AG08395 (cell line): ENCODE measurements around the gene RIMS1.

Source experiments
- DNase-seq: peaks from one replicate; pipeline ENCODE4 v3.0.0; 2012; ENCODE audit warnings: mixed read lengths, low spot score

RIMS1 gene

GRCh38 chr6:72084992-72085569 is 198.7 kb downstream of the RIMS1 start:
- DNase-seq = peak; percentile 9

GRCh38 chr6:72094506-72094905 is 208.2 kb downstream of the RIMS1 start:
- DNase-seq = no peak

GRCh38 chr6:72102561-72102960 is 216.2 kb downstream of the RIMS1 start:
- DNase-seq = no peak

- no peak for DNase-seq
These were observed 225.3 kb downstream of the RIMS1 start for GRCh38 chr6:72111611-72112010.

GRCh38 chr6:72130327-72130726 is 244.0 kb downstream of the RIMS1 start:
- no peak for DNase-seq

- DNase-seq = no peak
These were observed 246.1 kb downstream of the RIMS1 start for GRCh38 chr6:72132427-72132826.

GRCh38 chr6:72132851-72133250 is 246.5 kb downstream of the RIMS1 start:
- DNase-seq = no peak

GRCh38 chr6:72133324-72133723 is 247.0 kb downstream of the RIMS1 start:
- DNase-seq = no peak

GRCh38 chr6:72140795-72141194 is 254.4 kb downstream of the RIMS1 start:
- peak; percentile 7 for DNase-seq

GRCh38 chr6:72149715-72150114 is 263.4 kb downstream of the RIMS1 start:
- no peak for DNase-seq

- no peak for DNase-seq
These were observed 265.4 kb downstream of the RIMS1 start for GRCh38 chr6:72151742-72152141.

GRCh38 chr6:72175916-72176315 is 289.6 kb downstream of the RIMS1 start:
- DNase-seq = no peak

- DNase-seq = peak; percentile 28
These were observed 296.2 kb downstream of the RIMS1 start for GRCh38 chr6:72182337-72183246.

- DNase-seq = no peak
These were observed 317.6 kb downstream of the RIMS1 start for GRCh38 chr6:72203983-72204382.

- no peak for DNase-seq
These were observed 319.1 kb downstream of the RIMS1 start for GRCh38 chr6:72205500-72205899.

GRCh38 chr6:72206606-72207005 is 320.3 kb downstream of the RIMS1 start:
- no peak for DNase-seq

GRCh38 chr6:72212686-72213085 is 326.3 kb downstream of the RIMS1 start:
- DNase-seq = no peak

- DNase-seq = no peak
These were observed 327.3 kb downstream of the RIMS1 start for GRCh38 chr6:72213654-72214053.

GRCh38 chr6:72216222-72217068 is 330.1 kb downstream of the RIMS1 start:
- DNase-seq = no peak

- no peak for DNase-seq
These were observed 331.3 kb downstream of the RIMS1 start for GRCh38 chr6:72217626-72218025.

- DNase-seq = peak; percentile 45
These were observed 331.8 kb downstream of the RIMS1 start for GRCh38 chr6:72218125-72218524.

GRCh38 chr6:72219536-72219935 is 333.2 kb downstream of the RIMS1 start:
- DNase-seq = no peak

- DNase-seq = no peak
These were observed 351.7 kb downstream of the RIMS1 start for GRCh38 chr6:72238021-72238420.
